ENCODE measurements around the gene RAPGEF1.

RAPGEF1 gene

DNA sequence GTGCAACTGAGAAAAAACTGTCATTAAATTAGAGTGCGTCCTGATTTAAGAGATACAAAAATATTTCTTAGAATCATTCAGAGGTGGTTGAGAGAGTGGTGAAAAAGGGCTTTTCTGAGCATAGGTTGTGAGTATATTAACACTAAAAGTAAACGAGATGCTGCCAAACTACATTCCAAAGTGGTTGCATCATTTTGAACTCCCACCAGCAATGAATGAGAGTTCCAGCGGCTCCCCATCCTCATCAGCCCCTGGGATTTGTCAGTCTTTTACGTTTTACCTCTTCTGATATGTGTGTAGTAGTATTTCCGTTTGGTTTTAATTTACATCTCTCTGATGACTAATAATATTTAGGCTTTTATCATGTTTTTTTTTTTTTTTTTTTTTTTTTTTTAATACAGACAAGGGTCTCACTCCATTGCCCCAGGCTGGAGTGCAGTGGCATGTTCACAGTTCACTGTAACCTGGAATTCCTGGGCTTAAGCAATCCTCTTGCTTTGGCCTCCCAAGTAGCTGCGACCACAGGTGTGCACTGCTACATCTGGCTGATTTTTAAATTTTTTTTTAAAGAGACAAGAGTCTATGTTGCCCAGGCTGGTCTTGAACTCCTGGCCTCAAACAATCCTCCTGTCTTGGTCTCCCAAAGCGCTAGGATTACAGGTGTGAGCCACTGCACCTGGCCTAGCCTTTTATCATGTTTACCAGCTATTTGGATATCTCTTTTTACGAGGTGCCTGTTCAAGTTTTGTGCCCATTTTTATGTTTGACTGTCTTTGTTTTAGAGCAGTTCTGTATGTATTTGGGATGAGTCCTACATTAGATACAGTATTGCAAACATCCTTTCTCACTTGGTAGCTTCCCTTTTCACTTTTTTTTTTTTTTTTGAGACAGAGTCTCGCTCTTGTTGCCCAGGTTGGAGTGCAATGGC is 177.6 kb downstream of the RAPGEF1 start:
- no peak overlapping the region for H3K56ac ChIP-seq (ENCODE audit: low read length)
- no peak overlapping the region for H3K4me3 ChIP-seq (ENCODE audit: low read length)
- H3K9ac ChIP-seq (ENCODE audit: low read length): no peak overlapping the region
- H3K4ac ChIP-seq (ENCODE audit: low read depth, low read length): no peak overlapping the region
- H3K4me2 ChIP-seq (ENCODE audit: low read length): no peak overlapping the region
- no peak overlapping the region for H2AK5ac ChIP-seq (ENCODE audit: low read length)
- no peaks in the 10 kb centered on the region for H3K36me3 ChIP-seq (ENCODE audit: control insufficient read depth, insufficient read depth, low read length)
- no peaks in the 10 kb centered on the region for H3K79me1 ChIP-seq (ENCODE audit: low read length)
- H2BK5ac ChIP-seq (ENCODE audit: low read length): no peak overlapping the region
- WGBS (ENCODE audit: extremely low coverage, insufficient coverage, low lambda C conversion rate): no CpG with 5 or more reads among the region's 9 CpGs
- no peak overlapping the region for H2BK15ac ChIP-seq (replicated peaks; ENCODE audit: low read depth)
- no peak overlapping the region for H3K23ac ChIP-seq (ENCODE audit: low read length)
- no peak overlapping the region for H4K8ac ChIP-seq (ENCODE audit: low read depth, low read length)
- DNase-seq: peak; percentile 81
- H3K27ac ChIP-seq (ENCODE audit: low read depth, low read length): no peak overlapping the region
- H4K5ac ChIP-seq (ENCODE audit: low read length): no peak overlapping the region
- H3K18ac ChIP-seq (ENCODE audit: low read length): no peak overlapping the region
- H3K27me3 ChIP-seq (ENCODE audit: insufficient read depth, low read length, poor library complexity): no peaks in the 10 kb centered on the region
- H3K79me2 ChIP-seq (ENCODE audit: control insufficient read depth, insufficient read depth, low read length): no peaks in the 10 kb centered on the region
- H2BK120ac ChIP-seq (ENCODE audit: low read depth, low read length): no peak overlapping the region
- no peaks in the 10 kb centered on the region for H3K4me1 ChIP-seq (ENCODE audit: control insufficient read depth, low read depth, low read length)

DNA sequence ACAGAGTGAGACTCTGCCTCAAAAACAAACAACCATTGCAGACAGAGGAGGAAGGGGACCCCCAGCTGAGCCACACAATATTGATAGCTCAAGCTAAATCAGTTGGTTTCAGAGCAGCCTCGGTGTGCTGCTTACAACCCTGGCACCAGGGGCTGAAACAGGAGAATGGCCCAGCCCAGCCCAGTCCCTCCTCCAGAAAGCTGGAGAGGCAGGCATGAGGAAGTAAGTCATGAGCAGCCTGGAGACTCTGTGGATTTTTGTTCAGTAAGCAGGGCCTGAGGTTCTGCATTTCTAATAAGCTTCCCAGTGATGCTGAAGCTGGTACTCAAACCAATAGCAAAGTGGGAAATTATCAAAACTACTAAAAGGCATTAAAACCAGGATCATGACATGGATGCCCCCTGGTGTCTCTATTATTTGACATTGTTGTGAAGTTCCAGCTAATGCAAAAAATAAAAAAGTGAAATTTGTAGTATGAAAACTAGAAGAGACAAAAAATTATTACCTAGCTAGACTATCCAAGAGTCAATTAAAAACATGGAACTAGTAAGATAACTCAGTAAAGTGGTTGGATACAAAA is 180.4 kb downstream of the RAPGEF1 start:
- H3K56ac ChIP-seq (ENCODE audit: low read length): no peak overlapping the region
- H3K4ac ChIP-seq (ENCODE audit: low read depth, low read length): no peak overlapping the region
- no peak overlapping the region for H2AK5ac ChIP-seq (ENCODE audit: low read length)
- no peak overlapping the region for H3K18ac ChIP-seq (ENCODE audit: low read length)
- H3K79me1 ChIP-seq (ENCODE audit: low read length): no peaks in the 10 kb centered on the region
- H3K4me1 ChIP-seq (ENCODE audit: control insufficient read depth, low read depth, low read length): no peaks in the 10 kb centered on the region
- no peak overlapping the region for H3K4me2 ChIP-seq (ENCODE audit: low read length)
- H4K8ac ChIP-seq (ENCODE audit: low read depth, low read length): no peak overlapping the region
- no peak overlapping the region for H3K9ac ChIP-seq (ENCODE audit: low read length)
- H3K36me3 ChIP-seq (ENCODE audit: control insufficient read depth, insufficient read depth, low read length): no peaks in the 10 kb centered on the region
- WGBS (ENCODE audit: extremely low coverage, insufficient coverage, low lambda C conversion rate): no CpG with 5 or more reads among the region's 1 CpG
- H3K79me2 ChIP-seq (ENCODE audit: control insufficient read depth, insufficient read depth, low read length): no peaks in the 10 kb centered on the region
- no peak overlapping the region for H2BK15ac ChIP-seq (replicated peaks; ENCODE audit: low read depth)
- H2BK120ac ChIP-seq (ENCODE audit: low read depth, low read length): no peak overlapping the region
- no peaks in the 10 kb centered on the region for H3K27me3 ChIP-seq (ENCODE audit: insufficient read depth, low read length, poor library complexity)
- DNase-seq: no peak
- H4K5ac ChIP-seq (ENCODE audit: low read length): no peak overlapping the region
- H2BK5ac ChIP-seq (ENCODE audit: low read length): no peak overlapping the region
- no peak overlapping the region for H3K23ac ChIP-seq (ENCODE audit: low read length)
- no peak overlapping the region for H3K4me3 ChIP-seq (ENCODE audit: low read length)
- H3K27ac ChIP-seq (ENCODE audit: low read depth, low read length): no peak overlapping the region

DNA sequence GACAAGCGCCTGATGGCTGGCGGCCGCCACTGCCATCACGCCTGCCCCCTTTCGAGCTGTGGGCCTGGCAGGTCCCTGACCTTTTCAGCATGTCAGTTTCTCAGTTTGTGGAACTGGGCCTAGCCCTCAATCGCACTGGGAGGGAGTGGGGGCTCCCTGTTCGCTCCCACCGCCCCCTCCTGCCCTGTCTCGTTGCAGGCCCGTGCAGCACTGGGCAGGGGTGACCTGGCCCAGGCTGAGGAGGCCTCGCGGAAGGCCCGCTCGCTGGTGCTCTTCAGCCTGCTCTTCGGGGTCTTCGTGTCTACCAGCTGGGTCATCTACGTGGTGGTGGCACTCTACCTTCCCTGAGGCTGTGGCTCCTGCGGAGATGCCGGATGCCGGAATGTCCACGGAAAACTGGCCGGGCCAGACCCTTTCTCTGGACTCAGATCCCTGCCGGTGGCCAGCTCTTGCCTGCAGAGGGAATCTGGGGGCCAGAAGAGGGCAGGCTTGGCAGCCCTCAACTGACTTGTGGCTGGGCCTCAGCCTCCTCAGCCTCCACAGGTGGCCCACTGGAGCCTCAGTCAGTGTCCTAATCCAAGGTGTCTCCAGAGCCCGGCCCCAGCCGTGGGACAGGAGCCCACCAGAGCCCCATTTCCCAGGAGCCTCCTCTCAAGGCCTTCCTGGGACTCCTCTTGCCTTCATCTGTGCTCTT is 181.9 kb downstream of the RAPGEF1 start:
- H4K5ac ChIP-seq (ENCODE audit: low read length): no peak overlapping the region
- no peak overlapping the region for H2BK5ac ChIP-seq (ENCODE audit: low read length)
- no peak overlapping the region for H3K4me3 ChIP-seq (ENCODE audit: low read length)
- no peaks in the 10 kb centered on the region for H3K79me1 ChIP-seq (ENCODE audit: low read length)
- no peak overlapping the region for H3K23ac ChIP-seq (ENCODE audit: low read length)
- no peak overlapping the region for H3K18ac ChIP-seq (ENCODE audit: low read length)
- no peak overlapping the region for H3K9ac ChIP-seq (ENCODE audit: low read length)
- H3K36me3 ChIP-seq (ENCODE audit: control insufficient read depth, insufficient read depth, low read length): no peaks in the 10 kb centered on the region
- DNase-seq: no peak
- H3K4me1 ChIP-seq (ENCODE audit: control insufficient read depth, low read depth, low read length): no peaks in the 10 kb centered on the region
- no peak overlapping the region for H3K27ac ChIP-seq (ENCODE audit: low read depth, low read length)
- H3K79me2 ChIP-seq (ENCODE audit: control insufficient read depth, insufficient read depth, low read length): no peaks in the 10 kb centered on the region
- H2BK15ac ChIP-seq (replicated peaks; ENCODE audit: low read depth): no peak overlapping the region
- no CpG with 5 or more reads among the region's 25 CpGs for WGBS (ENCODE audit: extremely low coverage, insufficient coverage, low lambda C conversion rate)
- no peaks in the 10 kb centered on the region for H3K27me3 ChIP-seq (ENCODE audit: insufficient read depth, low read length, poor library complexity)
- H2BK120ac ChIP-seq (ENCODE audit: low read depth, low read length): no peak overlapping the region
- H4K8ac ChIP-seq (ENCODE audit: low read depth, low read length): no peak overlapping the region
- H3K4ac ChIP-seq (ENCODE audit: low read depth, low read length): no peak overlapping the region
- H2AK5ac ChIP-seq (ENCODE audit: low read length): no peak overlapping the region
- no peak overlapping the region for H3K4me2 ChIP-seq (ENCODE audit: low read length)
- peak overlapping the region; percentile 42 for H3K56ac ChIP-seq (ENCODE audit: low read length)

DNA sequence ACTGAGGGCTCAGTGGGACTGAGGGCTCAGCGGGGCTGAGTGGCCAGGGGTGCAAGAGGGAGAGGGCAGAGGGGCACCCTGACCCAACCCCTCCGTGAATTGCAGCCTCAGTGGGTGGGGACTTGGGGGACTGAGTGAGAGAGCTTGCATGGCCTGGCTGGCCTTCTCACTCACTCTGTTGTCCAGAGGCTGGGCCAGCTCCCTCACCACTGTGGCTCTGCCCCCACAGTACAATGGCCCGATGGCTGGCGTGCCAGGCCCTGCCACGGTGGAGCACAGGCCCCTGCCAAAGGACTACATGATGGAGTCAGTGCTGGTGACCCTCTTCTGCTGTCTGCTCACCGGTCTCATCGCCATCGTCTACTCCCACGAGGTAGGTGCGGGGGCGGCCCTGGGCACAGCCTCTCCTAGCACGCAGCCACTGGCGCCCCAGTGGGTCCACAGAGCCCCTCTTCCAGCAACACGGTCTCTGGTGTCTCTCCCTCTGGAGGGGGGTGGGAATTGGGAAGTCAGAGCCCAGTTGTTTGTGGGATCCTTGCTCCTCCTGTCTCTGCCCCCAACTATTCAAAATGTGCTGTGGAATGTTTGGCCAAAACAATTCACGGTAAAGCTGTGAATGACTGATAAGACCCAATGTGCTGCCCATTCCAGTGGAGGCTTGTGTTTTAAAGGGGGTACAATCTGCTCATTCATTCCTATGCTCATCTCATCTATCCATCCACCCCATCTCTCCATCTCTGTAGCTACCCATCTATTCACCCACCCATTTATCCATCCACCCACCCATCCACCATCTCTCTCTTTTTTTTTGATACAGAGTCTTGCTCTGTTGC is 183.8 kb downstream of the RAPGEF1 start:
- Histone ChIP-seq H2BK120ac (ENCODE audit: low read depth, low read length) (no peak overlapping the region), H3K27ac (ENCODE audit: low read depth, low read length) (no peak overlapping the region), H2AK5ac (ENCODE audit: low read length) (no peak overlapping the region), H3K79me1 (ENCODE audit: low read length) (no peaks in the 10 kb centered on the region), H3K23ac (ENCODE audit: low read length) (no peak overlapping the region), H3K36me3 (ENCODE audit: control insufficient read depth, insufficient read depth, low read length) (no peaks in the 10 kb centered on the region), H2BK5ac (ENCODE audit: low read length) (no peak overlapping the region), H3K4me3 (ENCODE audit: low read length) (no peak overlapping the region), H4K5ac (ENCODE audit: low read length) (no peak overlapping the region), H3K4me2 (ENCODE audit: low read length) (no peak overlapping the region), H3K4me1 (ENCODE audit: control insufficient read depth, low read depth, low read length) (no peaks in the 10 kb centered on the region), H4K8ac (ENCODE audit: low read depth, low read length) (no peak overlapping the region), H3K18ac (ENCODE audit: low read length) (no peak overlapping the region), H3K27me3 (ENCODE audit: insufficient read depth, low read length, poor library complexity) (no peaks in the 10 kb centered on the region), H3K79me2 (ENCODE audit: control insufficient read depth, insufficient read depth, low read length) (no peaks in the 10 kb centered on the region), H3K9ac (ENCODE audit: low read length) (no peak overlapping the region), H2BK15ac (replicated peaks; ENCODE audit: low read depth) (no peak overlapping the region), H3K56ac (ENCODE audit: low read length) (no peak overlapping the region), H3K4ac (ENCODE audit: low read depth, low read length) (no peak overlapping the region)
- no CpG with 5 or more reads among the region's 15 CpGs for WGBS (ENCODE audit: extremely low coverage, insufficient coverage, low lambda C conversion rate)
- DNase-seq: no peak

DNA sequence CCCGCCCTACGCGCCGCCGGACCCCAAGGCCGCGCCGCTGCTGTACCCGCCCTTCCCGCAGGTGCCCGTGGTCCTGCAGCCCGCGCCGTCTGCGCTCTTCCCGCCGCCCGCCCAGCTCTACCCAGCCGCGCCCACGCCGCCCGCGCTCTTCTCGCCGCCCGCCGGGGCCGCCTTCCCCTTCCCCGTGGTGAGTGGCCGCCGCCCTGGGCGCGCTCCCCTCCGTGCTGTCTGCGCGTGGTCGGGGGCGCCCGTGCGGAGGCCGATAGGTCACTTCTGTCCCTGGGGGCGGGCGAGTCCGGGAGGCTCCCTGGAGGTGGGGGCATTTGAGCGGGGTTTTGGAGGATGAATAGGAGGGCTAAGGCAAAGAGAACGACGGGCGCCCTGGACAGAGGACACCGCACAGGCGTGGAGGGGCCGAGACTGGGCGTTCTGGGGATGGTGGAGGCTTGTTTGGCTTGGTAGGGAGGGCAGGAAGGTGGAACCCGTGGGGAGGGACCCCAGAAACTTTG is 185.0 kb downstream of the RAPGEF1 start:
- no peak overlapping the region for H3K4me3 ChIP-seq (ENCODE audit: low read length)
- WGBS (ENCODE audit: extremely low coverage, insufficient coverage, low lambda C conversion rate): no CpG with 5 or more reads among the region's 54 CpGs

More for the DNA sequence above, 185.0 kb downstream of the RAPGEF1 start:
- H3K56ac ChIP-seq (ENCODE audit: low read length): peak overlapping the region; percentile 56
- no peaks in the 10 kb centered on the region for H3K79me2 ChIP-seq (ENCODE audit: control insufficient read depth, insufficient read depth, low read length)
- no peak overlapping the region for H3K27ac ChIP-seq (ENCODE audit: low read depth, low read length)
- no peaks in the 10 kb centered on the region for H3K27me3 ChIP-seq (ENCODE audit: insufficient read depth, low read length, poor library complexity)
- H3K23ac ChIP-seq (ENCODE audit: low read length): no peak overlapping the region
- no peaks in the 10 kb centered on the region for H3K79me1 ChIP-seq (ENCODE audit: low read length)
- no peak overlapping the region for H4K8ac ChIP-seq (ENCODE audit: low read depth, low read length)
- no peak overlapping the region for H4K5ac ChIP-seq (ENCODE audit: low read length)
- DNase-seq: no peak
- H2AK5ac ChIP-seq (ENCODE audit: low read length): no peak overlapping the region
- no peak overlapping the region for H3K4ac ChIP-seq (ENCODE audit: low read depth, low read length)
- no peak overlapping the region for H2BK5ac ChIP-seq (ENCODE audit: low read length)
- H3K18ac ChIP-seq (ENCODE audit: low read length): peak overlapping the region; percentile 5
- no peak overlapping the region for H3K4me2 ChIP-seq (ENCODE audit: low read length)
- no peaks in the 10 kb centered on the region for H3K36me3 ChIP-seq (ENCODE audit: control insufficient read depth, insufficient read depth, low read length)
- H2BK15ac ChIP-seq (replicated peaks; ENCODE audit: low read depth): no peak overlapping the region
- no peaks in the 10 kb centered on the region for H3K4me1 ChIP-seq (ENCODE audit: control insufficient read depth, low read depth, low read length)
- H3K9ac ChIP-seq (ENCODE audit: low read length): peak overlapping the region; percentile 24
- H2BK120ac ChIP-seq (ENCODE audit: low read depth, low read length): no peak overlapping the region
